NCI-H1092 (cell line): ENCODE data around the gene IFIT1B.
A peak's percentile ranks its signal among the peaks of the same experiment; 100 is the strongest.
"Not testable (repeated sequence)": the region's sequence is repeated elsewhere in the genome, so short reads cannot be mapped to it uniquely, and the experiment has no call there.

Experiments used
- DNase-seq: peaks from one replicate; lab custom pipeline; 2025; lab: John Stamatoyannopoulos, UW

The IFIT1B gene

GRCh38 chr10:89348481-89348880 is 29.4 kb upstream of the IFIT1B start:
- no peak for DNase-seq

DNA sequence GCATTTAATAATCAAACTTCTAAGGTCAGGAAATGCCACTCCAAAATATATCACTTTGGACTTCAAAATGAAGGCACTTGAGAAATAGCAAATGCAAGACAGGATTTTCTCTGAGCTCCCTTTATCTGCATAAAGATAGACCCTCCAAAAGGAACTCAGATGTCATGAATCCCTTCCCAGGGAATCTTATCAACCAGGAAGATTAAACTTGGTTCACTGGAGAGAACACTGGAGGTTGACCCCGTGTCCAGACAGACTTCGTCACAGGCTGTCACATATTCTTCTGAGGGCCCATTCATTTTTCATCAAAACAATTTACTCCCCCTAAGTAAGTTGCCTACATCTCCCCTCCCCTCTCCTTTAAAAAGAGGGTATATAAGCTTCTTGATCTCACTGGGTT is 28.9 kb upstream of the IFIT1B start:
- no peak for DNase-seq

DNA sequence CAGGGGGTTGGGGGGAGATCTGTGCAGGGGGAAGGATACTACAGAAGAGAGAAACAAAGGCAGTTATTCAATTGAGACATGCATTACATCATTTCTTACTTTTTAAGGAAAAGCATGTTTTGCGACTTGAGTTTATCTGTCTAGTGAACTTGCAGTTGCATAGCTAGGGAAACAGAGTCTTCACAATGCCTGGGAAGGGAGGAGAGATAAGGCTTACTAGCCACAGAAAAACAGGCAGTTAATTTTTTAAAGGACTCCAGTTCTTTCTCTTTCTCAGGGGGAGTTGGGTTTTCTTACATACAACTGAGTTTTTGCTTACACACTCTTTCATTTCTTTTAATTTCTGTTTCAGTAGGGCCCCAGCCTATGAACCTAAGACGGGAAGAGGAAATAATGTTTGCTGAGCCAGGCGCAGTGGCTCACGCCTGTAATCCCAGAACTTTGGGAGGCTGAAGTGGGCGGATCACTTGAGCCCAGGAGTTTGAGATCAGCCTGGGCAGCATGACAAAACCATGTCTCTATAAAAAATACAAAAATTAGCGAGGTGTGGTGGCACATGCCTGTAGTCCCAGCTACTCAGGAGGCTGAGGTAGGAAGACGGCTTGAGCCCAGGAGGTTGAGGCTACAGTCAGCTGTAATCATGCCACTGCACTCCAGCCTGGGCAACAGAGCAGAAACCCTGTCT is 27.1 kb upstream of the IFIT1B start:
- not testable (repeated sequence) for DNase-seq

- no peak for DNase-seq
Measured at GRCh38 chr10:89351412-89351779, 26.5 kb upstream of the IFIT1B start.

DNA sequence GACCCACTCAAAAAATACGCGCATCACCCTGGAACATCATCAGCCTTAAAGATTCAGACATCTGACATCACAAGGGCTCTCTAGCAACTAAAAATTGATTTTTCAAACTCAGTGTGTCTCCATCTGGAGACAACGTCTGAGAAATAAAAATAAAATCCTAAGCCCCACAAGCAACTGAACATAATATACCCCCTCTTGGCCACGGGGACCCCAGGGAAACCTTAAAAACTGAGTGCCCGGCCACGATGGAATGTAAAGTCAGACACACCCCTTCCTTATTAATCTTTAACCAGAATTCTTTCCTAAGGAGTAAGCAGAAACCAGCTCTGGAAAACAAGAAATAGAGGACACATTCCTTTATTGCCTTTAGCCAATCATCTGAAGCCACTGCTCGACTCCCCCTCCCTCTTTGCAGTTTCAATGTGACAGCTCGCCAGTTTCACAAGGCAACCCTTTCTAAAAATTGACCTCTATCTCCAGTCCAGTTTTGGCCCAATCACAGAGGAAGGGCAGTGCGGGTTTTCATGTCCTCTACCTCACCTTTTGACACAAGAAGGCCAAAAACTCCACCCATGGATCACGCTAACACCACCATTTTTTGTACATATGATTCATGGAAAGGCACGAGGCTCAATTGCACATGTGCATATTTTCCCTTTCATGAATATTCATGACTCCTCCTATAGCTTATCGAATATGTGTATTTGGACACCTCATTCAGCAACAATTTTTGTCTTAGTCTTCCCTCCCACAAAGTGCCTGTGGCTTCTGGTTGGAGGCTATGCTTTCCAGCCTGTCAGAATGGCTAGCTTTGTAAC is 25.9 kb upstream of the IFIT1B start:
- no peak for DNase-seq

DNA sequence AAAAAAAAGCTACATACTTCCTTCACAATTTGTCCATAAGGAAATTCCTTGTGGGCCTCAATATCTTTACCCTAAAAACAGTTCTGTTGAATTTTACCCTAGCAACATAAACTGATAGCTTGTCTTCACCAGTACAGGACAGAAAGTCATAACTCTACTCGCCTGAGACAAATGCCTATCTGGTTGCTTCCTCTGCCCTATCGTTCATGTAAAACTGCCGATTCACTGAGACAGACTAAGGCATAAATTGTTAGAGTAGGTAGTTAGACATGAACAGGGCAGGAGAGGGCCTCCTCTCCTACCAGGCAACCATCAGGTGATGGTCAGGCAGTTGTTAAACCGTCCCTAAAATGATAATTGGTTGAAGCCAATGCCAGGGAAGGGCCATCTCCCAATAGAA is 25.1 kb upstream of the IFIT1B start:
- DNase-seq: no peak

- DNase-seq: no peak
Measured at GRCh38 chr10:89355394-89355931, 22.4 kb upstream of the IFIT1B start.

DNA sequence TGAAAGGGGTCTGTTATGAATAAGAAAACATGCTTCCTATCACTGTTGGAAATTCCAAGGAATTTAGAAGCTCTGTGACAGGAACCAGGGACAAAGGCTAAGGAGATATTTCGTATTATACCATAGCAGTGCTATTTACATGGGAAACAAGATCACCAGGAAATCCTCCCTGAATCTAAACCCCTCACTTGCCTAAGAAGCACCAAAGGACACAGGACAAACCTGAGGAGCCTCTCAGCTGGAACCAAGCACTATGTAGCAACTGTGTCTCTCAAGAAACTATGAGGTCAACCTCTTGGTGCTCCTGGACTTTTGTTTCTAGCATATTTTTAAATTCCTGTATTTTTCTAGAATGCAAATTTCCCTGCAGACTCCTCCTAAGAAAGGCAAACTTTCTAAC is 20.8 kb upstream of the IFIT1B start:
- no peak for DNase-seq

DNA sequence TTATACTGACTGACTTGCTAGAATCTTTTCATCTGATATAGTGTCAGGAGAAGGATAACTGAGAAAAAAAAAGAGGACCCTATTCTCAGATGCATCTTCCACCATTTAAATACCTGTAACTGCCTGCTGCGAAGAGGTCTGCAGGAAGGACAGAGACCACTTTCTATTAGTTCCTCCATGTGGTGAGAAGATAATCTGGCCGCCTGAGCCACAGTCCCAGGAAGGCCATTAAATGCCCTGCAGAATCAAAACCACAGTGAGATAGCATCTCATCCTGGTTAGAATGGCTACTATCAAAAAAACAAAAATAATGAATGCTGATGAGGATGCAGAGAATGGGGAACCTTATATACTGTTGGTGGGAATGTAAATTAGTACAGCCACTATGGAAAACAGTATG is 19.9 kb upstream of the IFIT1B start:
- no peak for DNase-seq

DNA sequence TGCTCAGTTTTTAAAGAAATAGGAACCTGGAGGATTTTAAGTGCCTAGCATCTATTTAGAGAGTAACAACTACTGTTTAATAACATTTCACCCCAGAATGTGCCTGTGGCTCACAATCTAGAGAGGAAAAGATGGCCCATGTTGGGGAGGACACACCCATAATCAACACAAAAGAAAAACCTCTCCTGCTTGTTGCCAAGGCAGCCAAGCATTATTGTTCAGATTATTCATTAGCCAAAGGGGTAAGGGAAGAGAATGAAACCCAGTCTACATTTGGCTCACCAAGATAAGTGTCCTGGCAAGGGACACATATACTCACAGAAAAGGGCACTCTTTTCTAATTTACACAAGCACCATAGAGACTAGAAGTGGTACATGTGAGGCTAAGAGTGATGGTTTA is 17.7 kb upstream of the IFIT1B start:
- DNase-seq: no peak

DNA sequence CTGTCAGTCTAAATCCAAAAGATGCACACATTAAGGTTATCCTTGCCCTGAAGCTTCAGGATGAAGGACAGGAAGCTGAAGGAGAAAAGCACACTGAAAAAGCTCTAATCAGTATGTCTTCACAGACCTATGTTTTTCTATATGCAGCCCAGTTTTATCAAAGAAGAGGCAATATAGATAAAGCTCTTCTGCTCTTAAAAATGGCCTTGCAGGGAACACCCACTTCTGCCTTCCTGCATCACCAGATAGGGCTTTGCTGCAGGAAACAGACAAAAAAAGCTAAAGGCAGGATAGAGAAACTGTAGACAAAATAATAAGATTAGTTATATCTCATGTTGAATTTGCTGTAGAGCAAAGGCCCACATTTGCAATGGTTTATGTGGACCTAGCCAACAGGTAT is 14.9 kb upstream of the IFIT1B start:
- no peak for DNase-seq

- DNase-seq: no peak
Measured at GRCh38 chr10:89363729-89364442, 14.0 kb upstream of the IFIT1B start.

- DNase-seq: no peak
Measured at GRCh38 chr10:89364531-89364930, 13.3 kb upstream of the IFIT1B start.

- DNase-seq: no peak
Measured at GRCh38 chr10:89367529-89367928, 10.3 kb upstream of the IFIT1B start.

DNA sequence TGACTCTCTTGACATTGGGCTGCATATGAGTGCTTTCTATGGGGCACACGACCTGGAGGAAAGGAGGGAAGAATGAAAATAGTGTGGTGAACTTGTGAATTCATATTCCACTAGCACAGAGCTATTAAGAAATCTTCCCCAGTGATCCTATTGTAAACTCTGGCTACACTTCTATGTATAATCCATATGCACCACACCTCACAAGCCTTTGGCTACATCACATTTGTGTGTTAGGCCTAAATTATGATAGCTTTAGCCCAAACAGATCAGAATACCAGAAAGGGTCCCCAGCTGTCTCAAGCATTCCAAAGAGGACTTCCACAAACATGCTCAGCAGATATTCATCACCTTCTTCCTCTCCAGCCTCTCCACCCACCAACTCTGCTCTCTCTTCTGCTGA is 9.7 kb upstream of the IFIT1B start:
- DNase-seq: no peak

GRCh38 chr10:89369156-89370105 is 8.4 kb upstream of the IFIT1B start:
- no peak for DNase-seq

DNA sequence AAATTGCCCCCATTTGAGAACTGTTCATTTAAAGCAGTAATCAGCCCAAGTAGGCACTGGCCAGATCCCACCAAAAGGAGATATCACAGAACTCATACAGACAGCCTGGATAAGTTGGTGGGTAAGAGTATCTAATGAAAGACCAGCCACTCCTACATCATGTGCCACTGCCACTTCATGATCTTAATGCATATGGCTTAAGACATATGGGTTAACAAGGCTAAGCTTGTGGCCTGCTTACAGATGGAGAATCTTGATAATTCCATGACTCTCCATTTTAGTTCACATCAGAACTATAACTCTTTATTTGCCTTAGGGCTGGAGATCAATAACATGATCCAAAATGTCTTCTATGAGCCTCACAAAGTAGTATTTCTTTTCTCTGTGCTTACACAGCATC is 6.8 kb upstream of the IFIT1B start:
- DNase-seq: no peak

DNA sequence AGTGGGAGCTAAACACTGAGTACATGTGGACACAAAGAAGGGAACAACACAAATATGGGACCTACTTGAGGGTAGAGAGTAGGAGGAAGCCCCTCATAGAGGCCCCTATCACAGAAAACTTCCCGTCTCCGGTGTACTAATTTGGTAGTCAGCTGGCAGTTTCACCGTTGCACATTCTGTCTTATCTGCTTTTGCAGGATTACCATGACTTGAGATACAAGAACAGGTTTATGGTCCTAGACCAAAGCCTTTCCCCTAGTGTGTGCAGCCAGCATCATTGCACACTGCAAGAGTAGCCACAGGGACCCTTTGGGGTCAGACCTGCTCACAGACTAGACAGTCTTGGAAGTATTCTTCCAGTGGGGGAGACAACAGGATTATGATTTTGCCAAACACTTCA is 5.9 kb upstream of the IFIT1B start:
- DNase-seq: no peak

DNA sequence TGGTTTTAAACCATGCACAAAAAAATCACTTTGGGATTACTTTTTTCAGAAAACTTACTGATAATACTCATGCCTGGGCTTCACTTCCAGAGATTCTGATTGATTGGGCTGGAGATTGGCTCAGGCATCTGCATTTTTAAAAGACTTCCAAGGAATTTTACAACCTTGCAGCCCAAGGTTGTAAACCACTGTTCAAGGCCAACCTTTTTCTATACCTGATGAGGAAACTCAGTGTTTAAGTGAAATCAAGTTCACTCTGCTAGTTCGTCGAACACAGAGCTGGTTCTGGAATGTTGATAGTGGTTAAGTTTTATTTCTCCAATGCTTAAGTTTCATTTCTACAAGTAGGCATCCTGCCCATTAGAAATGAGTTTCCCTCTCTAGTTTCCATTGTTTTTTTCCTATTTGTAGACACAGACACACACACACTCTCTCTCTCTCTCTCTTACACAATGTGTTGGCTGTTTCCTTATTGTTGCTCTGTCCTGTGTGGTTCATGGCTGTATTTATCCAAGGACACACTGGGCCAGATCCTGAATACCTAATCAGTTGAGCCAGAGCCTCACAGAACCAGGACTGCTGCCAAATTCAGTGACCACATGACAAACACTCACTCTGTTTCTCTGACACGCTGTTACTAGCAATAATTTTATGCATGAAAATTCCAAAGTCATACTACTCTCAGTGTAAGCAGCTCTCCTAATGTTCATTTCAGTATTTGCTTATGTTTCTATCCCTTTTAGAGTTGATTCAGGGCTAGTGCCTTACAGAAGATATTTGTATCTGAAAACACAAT is 3.7 kb upstream of the IFIT1B start:
- DNase-seq: peak; percentile 2

GRCh38 chr10:89374713-89375141 is 3.1 kb upstream of the IFIT1B start:
- DNase-seq: no peak

DNA sequence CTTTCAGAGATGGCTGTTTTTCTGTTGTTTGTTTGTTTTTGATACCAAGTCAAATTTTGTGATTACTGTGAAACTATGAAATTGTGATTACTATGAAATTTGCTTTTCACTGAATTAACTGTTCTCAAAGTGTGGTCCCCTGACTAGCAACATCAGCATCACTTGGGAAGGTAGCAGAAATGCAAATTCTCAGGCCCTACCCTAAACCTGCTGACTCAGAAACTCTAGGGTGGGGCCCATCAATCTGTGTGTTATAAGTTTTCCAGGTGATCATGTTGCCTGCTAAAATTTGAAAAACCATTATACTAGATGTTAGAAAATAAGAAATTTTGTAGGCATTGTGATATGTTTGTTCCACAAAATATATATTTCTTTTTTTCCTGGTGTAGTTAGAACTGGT is 1.2 kb downstream of the IFIT1B start:
- no peak for DNase-seq
